ENCODE measurements around the gene AMN. TPM values are rescaled to one million over a fixed set of nuclear protein-coding genes. Genes with fewer than 3 reads are reported as not detected.

AMN gene
- total RNA-seq, 6 donors from 2014 or later = 14.9 to 56.6 (median 31.6) TPM

- H3K27ac ChIP-seq = no peak overlapping the region
- no peaks in the 10 kb centered on the region for H3K9me3 ChIP-seq
- no peaks in the 10 kb centered on the region for H3K27me3 ChIP-seq
- peaks cover 39 to 94% (median 87%) of the 10 kb centered on the region in 4 donors for H3K36me3 ChIP-seq
- H3K4me3 ChIP-seq = no peak overlapping the region
- H3K4me1 ChIP-seq = no peaks in the 10 kb centered on the region
- DNase-seq (peak in 1 of 2 donors; percentile 52), ATAC-seq (ENCODE audit: low FRiP score in 2 of 2) (no peak)
- TF ChIP-seq POLR2AphosphoS5 (IDR thresholded peaks at IDR 0.05) (no peak), POLR2A (IDR thresholded peaks at IDR 0.05) (no peak), CTCF (IDR thresholded peaks at IDR 0.05) (no peak), EP300 (IDR thresholded peaks at IDR 0.05) (no peak)
- 88 to 91% methylated on average over 22 to 27 of the region's 27 CpGs for WGBS, 2 donors
Measured at GRCh38 chr14:102947321-102948103, 25.0 kb downstream of the AMN start.

- ATAC-seq (ENCODE audit: low FRiP score in 2 of 2) (no peak), DNase-seq (peak in 1 of 2 donors; percentile 47)
- H3K27ac ChIP-seq = no peak overlapping the region
- no peak for TF ChIP-seq CTCF (IDR thresholded peaks at IDR 0.05)
- no peak for TF ChIP-seq POLR2AphosphoS5 (IDR thresholded peaks at IDR 0.05)
- TF ChIP-seq EP300 (IDR thresholded peaks at IDR 0.05) = no peak
- TF ChIP-seq POLR2A (IDR thresholded peaks at IDR 0.05) = no peak
- 60 to 79% methylated on average over 6 to 9 of the region's 9 CpGs for WGBS, 2 donors
- H3K4me1 ChIP-seq = no peaks in the 10 kb centered on the region
- no peaks in the 10 kb centered on the region for H3K27me3 ChIP-seq
- peaks cover 45 to 94% (median 90%) of the 10 kb centered on the region in 4 donors for H3K36me3 ChIP-seq
- no peak overlapping the region for H3K4me3 ChIP-seq
- H3K9me3 ChIP-seq = no peaks in the 10 kb centered on the region
Measured at GRCh38 chr14:102948698-102949061, 26.2 kb downstream of the AMN start.

- no peak overlapping the region for H3K27ac ChIP-seq
- no peaks in the 10 kb centered on the region for H3K9me3 ChIP-seq
- H3K27me3 ChIP-seq = no peaks in the 10 kb centered on the region
- TF ChIP-seq CTCF (IDR thresholded peaks at IDR 0.05) (no peak), POLR2A (IDR thresholded peaks at IDR 0.05) (no peak), EP300 (IDR thresholded peaks at IDR 0.05) (no peak), POLR2AphosphoS5 (IDR thresholded peaks at IDR 0.05) (no peak)
- DNase-seq (no peak), ATAC-seq (ENCODE audit: low FRiP score in 2 of 2) (peak in 1 of 2 donors; percentile 31)
- H3K4me3 ChIP-seq = no peak overlapping the region
- peaks cover 44 to 94% (median 90%) of the 10 kb centered on the region in 4 donors for H3K36me3 ChIP-seq
- H3K4me1 ChIP-seq = no peaks in the 10 kb centered on the region
- WGBS, 2 donors = 76 to 77% methylated on average over 28 of the region's 28 CpGs
Measured at GRCh38 chr14:102949062-102949800, 26.8 kb downstream of the AMN start.

- WGBS, 2 donors = 66 to 71% methylated on average over 13 to 22 of the region's 23 CpGs
- peak in 1 of 2 donors; percentile 71 for DNase-seq
- Histone ChIP-seq H3K27me3 (no peaks in the 10 kb centered on the region), H3K4me3 (no peak overlapping the region), H3K36me3 (peaks cover 47 to 94% (median 89%) of the 10 kb centered on the region in 4 donors), H3K9me3 (no peaks in the 10 kb centered on the region), H3K4me1 (no peaks in the 10 kb centered on the region), H3K27ac (no peak overlapping the region)
- ATAC-seq (ENCODE audit: low FRiP score in 2 of 2) = no peak
- TF ChIP-seq POLR2AphosphoS5 (IDR thresholded peaks at IDR 0.05) (no peak), EP300 (IDR thresholded peaks at IDR 0.05) (no peak), POLR2A (IDR thresholded peaks at IDR 0.05) (no peak), CTCF (IDR thresholded peaks at IDR 0.05) (no peak)
Measured at GRCh38 chr14:102949801-102950451, 27.5 kb downstream of the AMN start.
